Endothelial cell of umbilical vein (primary cell): ENCODE measurements around the gene EAF1. TPM values are rescaled to one million over a fixed set of nuclear protein-coding genes. Genes with fewer than 3 reads are reported as not detected.

ENCODE experiments used
- BruUV-seq: library from RNA; stranded (reverse); fragments of 400-500 nt; replicated peaks from 2 replicates; lab custom pipeline; 2021; lab: Mats Ljungman, UMichigan
- CTCF ChIA-PET: fragments of 300-600, 350-600 bp; sonication (Branson Sonifier 250); formaldehyde crosslinking; loops from one replicate; lab custom pipeline; 2021; ENCODE audit warnings: antibody characterized with exemption, inconsistent platforms; lab: Charles Lee
- POLR2A ChIA-PET: fragments of 300-600, 350-600 bp; sonication (Branson Sonifier 250); formaldehyde crosslinking; loops from one replicate; lab custom pipeline; 2021; ENCODE audit warnings: antibody characterized with exemption, inconsistent platforms; lab: Charles Lee
- DNase-seq: peaks from one replicate; pipeline ENCODE4 v3.0.0-alpha.2; 2011; ENCODE audit warnings: low read depth, low spot score
- FAIRE-seq: peaks from 2 replicates; lab custom pipeline; 2011; peaks lifted over from hg19 to GRCh38; lab: Jason Lieb, UNC
- H2AFZ ChIP-seq: 2 replicates; pipeline ENCODE4 v1.6.0; 2012; ENCODE audit warnings: low read depth, low read length, control low read depth, inconsistent platforms
- H3K27ac ChIP-seq: 2 replicates; pipeline ENCODE4 v1.5.1; 2011; ENCODE audit warnings: low read depth, mild to moderate bottlenecking, control low read depth, low read length, moderate library complexity; ENCODE audit not compliant: insufficient read depth
- H3K27me3 ChIP-seq, 2 experiments: 2 replicates each; pipeline versions ENCODE4 v1.6.0 to v1.6.1; 2011; ENCODE audit warnings: low read length in 2 of 2, mixed read lengths in 1 of 2; ENCODE audit not compliant: control insufficient read depth in 2 of 2, insufficient read depth in 2 of 2
- H3K36me3 ChIP-seq, 2 experiments: 2 replicates in 1 of 2; 3 replicates in 1 of 2; pipeline ENCODE4 v1.5.1; 2011; ENCODE audit warnings: low read length in 2 of 2, mild to moderate bottlenecking in 1 of 2, moderate library complexity in 1 of 2; ENCODE audit not compliant: control insufficient read depth in 2 of 2, insufficient read depth in 2 of 2; ENCODE audit errors: extremely low read depth in 1 of 2
- H3K4me1 ChIP-seq: 3 replicates; pipeline ENCODE4 v1.5.1; 2011; ENCODE audit warnings: mild to moderate bottlenecking, low read length; ENCODE audit not compliant: control insufficient read depth, insufficient read depth; ENCODE audit errors: extremely low read depth
- H3K4me2 ChIP-seq: 2 replicates; pipeline ENCODE4 v1.6.1; 2011; ENCODE audit warnings: low read length, control low read depth, mixed read lengths; ENCODE audit not compliant: insufficient read depth
- H3K4me3 ChIP-seq, 3 experiments: fragments of 200-600 bp in 1 of 3; sonication (generic), shearing (Covaris generic) in 1 of 3; replicated peaks in 1 of 3; 2 replicates each; pipeline ENCODE4 v1.5.1; 2011 to 2016; ENCODE audit warnings: control low read depth in 3 of 3, low read length in 3 of 3, mild to moderate bottlenecking in 2 of 3, inconsistent platforms in 1 of 3, low read depth in 1 of 3, moderate library complexity in 1 of 3; ENCODE audit not compliant: insufficient read depth in 1 of 3
- H3K79me2 ChIP-seq: 2 replicates; pipeline ENCODE4 v1.6.0; 2012; ENCODE audit warnings: low read length, inconsistent platforms; ENCODE audit not compliant: control insufficient read depth, insufficient read depth
- H3K9ac ChIP-seq: replicated peaks from 2 replicates; pipeline ENCODE3; 2011; ENCODE audit warnings: low read length, control low read depth; ENCODE audit not compliant: insufficient read depth; ENCODE audit errors: extremely low read depth
- H3K9me1 ChIP-seq: replicated peaks from 3 replicates; pipeline ENCODE4 v1.6.0; 2011; ENCODE audit warnings: mild to moderate bottlenecking, low read length; ENCODE audit not compliant: control insufficient read depth, insufficient read depth; ENCODE audit errors: extremely low read depth
- H3K9me3 ChIP-seq: replicated peaks from 2 replicates; pipeline ENCODE4 v1.5.1; 2012; ENCODE audit warnings: low read length, inconsistent platforms; ENCODE audit not compliant: control insufficient read depth, insufficient read depth
- H4K20me1 ChIP-seq: replicated peaks from 2 replicates; pipeline ENCODE3; 2011; ENCODE audit warnings: mild to moderate bottlenecking, low read length; ENCODE audit not compliant: control insufficient read depth, insufficient read depth; ENCODE audit errors: extremely low read depth
- EZH2 ChIP-seq: IDR thresholded peaks from 2 replicates; pipeline ENCODE4 v1.6.1; 2012; ENCODE audit warnings: borderline replicate concordance, low read depth, mild to moderate bottlenecking, moderate library complexity, low read length, inconsistent platforms; ENCODE audit not compliant: severe bottlenecking
- FOS ChIP-seq: IDR thresholded peaks from 2 replicates; pipeline ENCODE4 v1.6.1; 2011; ENCODE audit warnings: mild to moderate bottlenecking, low read length, moderate library complexity, borderline replicate concordance; ENCODE audit not compliant: insufficient read depth
- GATA2 ChIP-seq: IDR thresholded peaks from 2 replicates; pipeline ENCODE4 v1.7.0; 2011; ENCODE audit warnings: low read depth, mild to moderate bottlenecking, moderate library complexity, mixed read lengths, low read length; ENCODE audit not compliant: insufficient read length, insufficient read depth
- JUN ChIP-seq: IDR thresholded peaks from 2 replicates; pipeline ENCODE4 v1.6.1; 2011; ENCODE audit warnings: borderline replicate concordance, low read depth; ENCODE audit not compliant: insufficient read length, insufficient read depth
- MYC ChIP-seq: IDR thresholded peaks from one replicate; pipeline ENCODE4 v1.6.1; 2011; ENCODE audit warnings: mild to moderate bottlenecking, low read depth, low read length
- POLR2A ChIP-seq: IDR thresholded peaks from 2 replicates; pipeline ENCODE4 v1.6.1; 2012; ENCODE audit warnings: low read depth, mild to moderate bottlenecking, control low read depth, low read length
- POLR2AphosphoS5 ChIP-seq: IDR thresholded peaks from 2 replicates; pipeline ENCODE4 v1.6.1; 2012; ENCODE audit warnings: low read depth, mild to moderate bottlenecking, control low read depth, low read length, moderate library complexity; ENCODE audit not compliant: insufficient read depth
- dilution Hi-C: fragments of 300-500 bp; cut with MboI; formaldehyde crosslinking; loops from one replicate; pipeline ENCODE4 v1.15.0; 2019; ENCODE audit warnings: low sequenced_read_pairs; ENCODE audit not compliant: extremely low pct_ligation_motif_present
- intact Hi-C: fragments of 100-400 bp; cut with micrococcal nuclease; formaldehyde crosslinking; loops from one replicate; pipeline ENCODE4 v1.10.0; 2022
- polyA plus RNA-seq, 4 experiments: library from polyadenylated mRNA; depleted of rRNA in 3 of 4; stranded (reverse) in 3 of 4; unstranded in 1 of 4; fragments of >200 nt; gene quantifications; 2 replicates each; pipeline versions ENCODE4 v1.2.1 to v1.2.3, GENCODE V29; 2011 to 2012; ENCODE audit warnings: missing spikeins in 1 of 4
- small RNA-seq: library from RNA; depleted of rRNA; stranded (forward); fragments of <200 nt; gene quantifications from one replicate; pipeline ENCODE3, GENCODE V24; 2012; ENCODE audit warnings: low replicate concordance, low read depth; ENCODE audit not compliant: insufficient read depth, insufficient read length
- total RNA-seq: library from RNA; stranded (reverse); gene quantifications from 2 replicates; pipeline ENCODE4 v1.2.3, GENCODE V29; 2021
- TF ChIP-seq, protein P1 (sequence below), 2 donors: IDR thresholded peaks; 1 replicate in 1 of 2; 2 replicates in 1 of 2; pipeline ENCODE4 v1.5.1; 2011; ENCODE audit warnings: low read length in 2 of 2, mild to moderate bottlenecking in 2 of 2, moderate library complexity in 2 of 2, control low read depth in 1 of 2, inconsistent platforms in 1 of 2, low read depth in 1 of 2; ENCODE audit not compliant: insufficient read depth in 1 of 2; ENCODE audit errors: extremely low read depth in 1 of 2

EAF1 gene
- total and polyA plus RNA-seq, 2 donors (not counting 3 experiments of a cell fraction or from before 2014, with no cell fraction given) = 8.7 to 18.2 TPM

- no peaks in the 10 kb centered on the region for H3K36me3 ChIP-seq
- H3K79me2 ChIP-seq = no peaks in the 10 kb centered on the region
- H3K9me1 ChIP-seq = no peaks in the 10 kb centered on the region
- peaks cover 3 to 5% of the 10 kb centered on the region in 2 experiments for H3K27me3 ChIP-seq
- no peak overlapping the region for H3K9ac ChIP-seq
- H2AFZ ChIP-seq = no peak overlapping the region
- no TSS peak for BruUV-seq
- no peaks in the 10 kb centered on the region for H3K9me3 ChIP-seq
- DNase-seq = no peak
- no peaks in the 10 kb centered on the region for H3K4me1 ChIP-seq
- ChIA-PET POLR2A (interaction anchor here (0.5 kb wide), 1 partner anchor 121 kb away, joined by 3 read pairs; no protein-coding TSS in a partner anchor), CTCF (no interaction called here)
- FAIRE-seq = no peak
- H3K4me2 ChIP-seq = no peak overlapping the region
- TF ChIP-seq GATA2 = no peak
- no peak for TF ChIP-seq MYC
- TF ChIP-seq JUN = no peak
- TF ChIP-seq POLR2AphosphoS5 = no peak
- no peak for TF ChIP-seq EZH2
- TF ChIP-seq, protein P1, sequence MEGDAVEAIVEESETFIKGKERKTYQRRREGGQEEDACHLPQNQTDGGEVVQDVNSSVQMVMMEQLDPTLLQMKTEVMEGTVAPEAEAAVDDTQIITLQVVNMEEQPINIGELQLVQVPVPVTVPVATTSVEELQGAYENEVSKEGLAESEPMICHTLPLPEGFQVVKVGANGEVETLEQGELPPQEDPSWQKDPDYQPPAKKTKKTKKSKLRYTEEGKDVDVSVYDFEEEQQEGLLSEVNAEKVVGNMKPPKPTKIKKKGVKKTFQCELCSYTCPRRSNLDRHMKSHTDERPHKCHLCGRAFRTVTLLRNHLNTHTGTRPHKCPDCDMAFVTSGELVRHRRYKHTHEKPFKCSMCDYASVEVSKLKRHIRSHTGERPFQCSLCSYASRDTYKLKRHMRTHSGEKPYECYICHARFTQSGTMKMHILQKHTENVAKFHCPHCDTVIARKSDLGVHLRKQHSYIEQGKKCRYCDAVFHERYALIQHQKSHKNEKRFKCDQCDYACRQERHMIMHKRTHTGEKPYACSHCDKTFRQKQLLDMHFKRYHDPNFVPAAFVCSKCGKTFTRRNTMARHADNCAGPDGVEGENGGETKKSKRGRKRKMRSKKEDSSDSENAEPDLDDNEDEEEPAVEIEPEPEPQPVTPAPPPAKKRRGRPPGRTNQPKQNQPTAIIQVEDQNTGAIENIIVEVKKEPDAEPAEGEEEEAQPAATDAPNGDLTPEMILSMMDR (IDR thresholded peaks at IDR 0.05; ENCODE audit: extremely low read depth in 1 of 2, insufficient read depth in 1 of 2, low read depth in 1 of 2, low read length in 2 of 2) = no peak
- TF ChIP-seq POLR2A = no peak
- TF ChIP-seq FOS = no peak
- dilution Hi-C loops = no loop called here
- no peak overlapping the region for H3K27ac ChIP-seq
- intact Hi-C loops = no loop called here
- no peaks in the 10 kb centered on the region for H4K20me1 ChIP-seq
- no peak overlapping the region for H3K4me3 ChIP-seq
Measured at GRCh38 chr3:15491143-15491542, 63.7 kb downstream of the EAF1 start.

Small RNAs within 50 kb of the gene (small RNA-seq; reads per million reads assigned to genes)
- not detected for gene RNU6-1024P

Other genes starting within 250 kb of the EAF1 start
- gene CAPN7, start 221.4 kb upstream of the EAF1 start, total RNA-seq = 28.8 and 32.7 TPM in 2 replicates
- gene CAPN7, start 221.4 kb upstream of the EAF1 start, polyA plus RNA-seq = 11.7 and 13.2 TPM in 2 replicates
- 64.8 and 76.3 TPM in 2 replicates for gene SH3BP5, start 95.0 kb upstream of the EAF1 start, total RNA-seq
- 25.0 and 35.3 TPM in 2 replicates for gene SH3BP5, start 95.0 kb upstream of the EAF1 start, polyA plus RNA-seq
- gene METTL6, start 54 bp upstream of the EAF1 start, total RNA-seq = 11.7 and 19.5 TPM in 2 replicates
- gene METTL6, start 54 bp upstream of the EAF1 start, polyA plus RNA-seq = 12.7 and 13.9 TPM in 2 replicates
- 1.1 and 2.3 TPM in 2 replicates for gene COLQ, start 94.1 kb downstream of the EAF1 start, total RNA-seq
- gene COLQ, start 94.1 kb downstream of the EAF1 start, polyA plus RNA-seq = 2.0 TPM in 2 replicates
- gene HACL1, start 174.0 kb downstream of the EAF1 start, total RNA-seq = 27.4 and 29.9 TPM in 2 replicates
- gene HACL1, start 174.0 kb downstream of the EAF1 start, polyA plus RNA-seq = 14.4 and 16.5 TPM in 2 replicates
- 18.7 and 20.3 TPM in 2 replicates for gene BTD, start 174.1 kb downstream of the EAF1 start, total RNA-seq
- 27.1 and 32.2 TPM in 2 replicates for gene BTD, start 174.1 kb downstream of the EAF1 start, polyA plus RNA-seq